NCI-H1694 (cell line): ENCODE results near the gene LRRC10B.
A peak's percentile ranks its signal among the peaks of the same experiment; 100 is the strongest.

Experiments used
- DNase-seq: peaks from one replicate; lab custom pipeline; 2025; lab: John Stamatoyannopoulos, UW

The LRRC10B gene

DNA sequence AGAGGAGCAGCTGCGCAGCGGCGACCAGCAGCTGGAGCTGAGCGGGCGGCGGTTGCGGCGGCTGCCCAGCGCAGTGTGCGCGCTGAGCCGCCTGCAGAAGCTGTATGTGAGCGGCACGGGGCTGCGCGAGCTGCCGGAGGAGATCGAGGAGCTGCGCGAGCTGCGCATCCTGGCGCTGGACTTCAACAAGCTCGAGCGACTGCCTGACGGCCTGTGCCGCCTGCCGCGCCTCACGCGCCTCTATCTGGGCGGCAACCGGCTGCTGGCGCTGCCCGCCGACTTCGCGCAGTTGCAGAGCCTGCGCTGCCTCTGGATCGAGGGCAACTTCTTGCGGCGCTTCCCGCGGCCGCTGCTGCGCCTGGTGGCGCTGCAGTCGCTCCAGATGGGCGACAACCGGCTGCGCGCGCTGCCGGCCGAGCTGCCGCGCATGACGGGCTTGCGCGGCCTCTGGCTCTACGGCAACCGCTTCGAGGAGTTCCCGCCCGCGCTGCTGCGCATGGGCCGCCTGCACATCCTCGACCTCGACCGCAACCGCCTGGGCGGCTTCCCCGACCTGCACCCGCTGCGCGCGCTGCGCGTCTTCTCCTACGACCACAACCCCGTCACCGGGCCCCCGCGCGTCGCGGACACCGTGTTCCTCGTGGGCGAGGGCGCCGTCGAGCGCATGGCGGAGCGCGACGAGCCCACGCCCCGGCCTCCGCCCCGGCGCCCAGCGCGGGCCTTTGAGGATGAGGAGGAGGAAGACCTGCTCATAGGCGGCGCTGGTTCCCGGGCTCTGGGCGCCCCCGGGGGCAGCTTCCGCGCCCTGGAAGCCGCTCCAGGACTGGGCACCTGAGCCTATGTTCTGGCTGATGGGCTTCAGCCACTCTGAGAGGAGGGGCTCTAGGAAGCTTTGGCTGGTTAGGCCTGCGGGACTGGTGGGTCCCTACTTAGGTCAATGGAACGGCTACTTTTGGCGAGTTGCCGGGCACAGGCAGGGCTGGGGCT is 787 bp downstream of the LRRC10B start:
- DNase-seq, result peak; percentile 45

DNA sequence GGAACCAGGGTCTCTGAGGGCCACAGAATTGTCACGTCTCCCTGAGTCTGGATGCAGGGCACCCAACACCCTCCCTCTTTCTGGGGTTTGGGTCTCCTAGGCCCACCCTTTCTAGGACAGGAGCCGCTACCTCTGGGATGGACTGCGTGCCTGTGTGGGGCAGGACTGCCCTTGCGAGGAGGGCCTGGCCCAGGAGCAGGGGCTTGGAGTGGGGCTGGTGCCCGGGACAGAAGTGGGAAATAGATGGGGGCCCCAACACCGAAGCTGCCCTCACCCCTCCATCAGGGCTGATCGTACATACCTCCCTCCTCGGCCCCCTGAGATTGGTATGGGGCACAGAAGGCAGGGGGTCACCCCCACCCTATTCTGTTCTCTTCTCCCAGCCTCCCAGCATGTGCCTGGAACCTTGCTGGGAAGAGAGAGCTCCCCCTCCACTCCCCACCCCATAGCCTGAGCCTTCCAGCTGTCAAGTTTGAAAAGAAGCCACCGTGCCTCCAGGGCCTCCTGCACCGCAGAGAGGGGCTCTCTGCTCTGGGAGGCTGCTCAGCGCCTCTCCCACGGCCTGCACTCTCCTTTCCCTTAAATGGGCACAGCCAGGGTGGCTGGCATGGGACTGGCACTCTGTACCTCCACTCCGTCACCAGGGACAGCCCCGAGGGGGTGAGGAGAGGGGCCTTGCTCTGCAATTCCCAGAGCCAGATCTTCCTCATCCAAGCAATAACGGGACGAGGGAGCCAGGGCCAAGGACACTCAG is 1.8 kb downstream of the LRRC10B start:
- DNase-seq, result peak; percentile 19

DNA sequence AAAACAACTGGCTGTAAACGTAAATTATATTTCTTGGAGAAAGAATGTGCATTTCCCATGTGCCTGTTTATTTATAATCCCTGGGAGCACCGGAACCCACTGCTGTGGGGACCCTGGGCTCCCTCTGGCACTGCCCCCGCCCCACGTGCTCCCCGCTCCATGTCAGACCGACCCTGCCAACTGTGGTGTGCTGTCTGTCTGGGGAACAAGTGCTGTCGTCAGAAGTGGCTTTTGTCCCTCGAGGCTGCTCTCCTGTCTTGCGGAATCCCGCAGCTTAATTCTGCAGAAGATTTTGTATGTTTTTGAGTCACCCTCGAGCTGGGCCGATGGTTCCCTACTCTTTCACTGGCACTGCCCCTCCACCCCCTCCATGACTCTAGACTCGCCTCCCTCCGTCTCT is 2.4 kb downstream of the LRRC10B start:
- DNase-seq, result no peak

DNA sequence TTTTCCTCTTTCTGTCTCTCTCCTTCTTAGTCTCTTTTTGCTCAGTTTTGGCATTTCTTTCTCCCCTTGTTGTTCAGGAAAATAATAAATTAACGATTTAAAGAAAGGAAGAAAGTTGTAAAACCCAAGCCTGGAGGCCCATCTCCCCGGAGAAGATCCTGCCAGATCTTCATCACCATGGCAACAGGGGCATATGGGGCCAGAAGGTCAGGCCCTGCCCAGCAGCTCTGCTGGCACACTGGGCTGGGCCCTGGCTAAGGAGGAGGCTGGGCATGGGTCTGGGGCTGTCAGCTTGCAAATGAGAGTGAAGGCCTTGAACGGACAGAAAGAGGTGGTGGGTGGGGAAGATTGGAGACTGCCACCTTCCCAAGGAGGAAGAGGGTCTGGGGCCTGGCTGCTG is 2.8 kb downstream of the LRRC10B start:
- no peak for DNase-seq

DNA sequence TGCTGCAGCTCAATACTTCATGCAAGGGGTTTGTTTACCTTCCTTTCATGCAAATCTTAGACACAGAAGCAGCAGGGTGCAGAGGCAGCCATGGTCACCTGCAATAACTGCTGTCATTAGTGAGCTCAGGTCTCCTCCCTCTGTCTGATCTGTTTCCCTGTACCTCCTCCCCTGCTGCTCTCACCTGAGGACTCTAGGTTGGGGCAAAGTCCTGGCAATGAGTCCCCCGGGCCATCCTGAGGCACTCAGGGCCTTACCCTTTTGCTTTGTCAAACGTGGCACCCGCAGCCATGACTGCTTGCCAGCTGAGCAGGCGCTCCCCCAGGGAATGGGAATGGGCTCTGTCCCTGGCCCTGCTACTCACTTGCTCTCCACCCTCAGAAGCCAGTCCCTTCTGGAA is 3.9 kb downstream of the LRRC10B start:
- no peak for DNase-seq

DNA sequence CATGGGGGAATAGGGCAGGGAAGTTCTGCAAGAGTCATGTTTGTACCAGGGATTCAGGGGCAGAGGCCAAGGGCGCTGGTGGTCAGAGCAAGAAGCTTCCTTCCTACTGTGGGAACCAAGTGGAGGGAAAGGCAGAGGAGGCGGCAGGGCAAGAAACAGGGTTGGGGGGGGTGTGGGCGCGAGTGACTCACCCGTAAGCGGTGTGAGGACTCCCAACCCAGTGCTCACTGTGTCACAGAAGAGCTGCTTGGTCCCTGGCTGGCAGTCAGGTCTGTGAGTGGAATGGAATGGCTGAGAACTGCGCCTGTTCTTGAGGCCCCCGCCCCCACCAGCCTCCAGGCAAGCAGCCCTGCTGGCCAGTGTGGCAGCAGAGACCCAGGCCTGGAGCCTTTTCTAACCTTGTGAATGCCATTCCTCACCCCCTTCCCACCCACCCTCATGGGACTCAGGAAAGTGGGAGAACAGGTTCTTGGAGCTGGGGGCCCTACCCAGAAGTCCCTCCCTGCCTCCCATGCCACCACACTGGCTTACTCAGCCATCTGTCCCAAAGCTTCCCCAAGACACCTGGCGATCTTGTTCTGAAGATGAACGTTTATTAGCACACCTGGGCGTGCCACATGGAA is 4.7 kb downstream of the LRRC10B start:
- DNase-seq, result no peak

DNA sequence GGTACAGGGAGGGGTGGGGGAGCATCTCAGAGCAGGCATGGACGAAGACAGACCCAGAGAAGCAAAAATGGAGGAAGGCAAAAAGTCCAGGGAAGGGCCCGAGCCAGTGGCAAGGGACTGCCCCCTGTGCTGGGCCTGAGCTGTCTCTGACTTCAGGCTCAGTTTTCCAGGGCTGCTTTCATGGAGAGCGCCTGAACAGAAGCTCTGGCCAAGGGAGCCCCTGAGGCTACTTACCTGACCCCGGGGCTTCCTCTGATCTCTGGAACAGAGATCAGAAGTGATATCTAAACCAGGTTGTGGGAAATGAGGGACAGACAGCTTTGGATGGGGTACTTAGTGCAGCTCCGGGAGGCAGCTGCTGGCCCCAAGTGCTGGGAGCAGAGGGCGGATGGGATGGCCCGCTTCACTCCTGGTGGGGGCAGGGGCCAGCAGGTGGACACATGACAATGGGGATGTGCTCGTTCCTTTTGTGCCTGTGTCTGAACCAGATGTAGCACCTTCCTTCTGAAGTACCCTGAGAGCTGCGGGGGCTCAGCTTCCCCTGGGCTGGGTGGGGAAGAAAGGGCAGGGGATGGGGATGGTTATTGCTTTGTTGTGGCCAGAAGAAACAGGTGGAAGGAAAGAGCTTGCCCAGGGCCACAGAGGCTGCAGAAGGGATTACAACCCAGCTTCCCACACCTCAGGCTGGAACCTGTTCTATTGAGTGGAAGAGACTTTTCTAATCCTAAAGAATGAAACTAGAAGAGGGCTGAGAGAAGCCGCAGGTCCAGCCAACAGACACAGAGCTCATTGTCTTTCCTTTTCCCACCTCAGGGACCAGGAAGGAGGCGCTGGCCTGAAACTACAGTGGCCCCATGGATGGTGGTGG is 5.7 kb downstream of the LRRC10B start:
- no peak for DNase-seq

DNA sequence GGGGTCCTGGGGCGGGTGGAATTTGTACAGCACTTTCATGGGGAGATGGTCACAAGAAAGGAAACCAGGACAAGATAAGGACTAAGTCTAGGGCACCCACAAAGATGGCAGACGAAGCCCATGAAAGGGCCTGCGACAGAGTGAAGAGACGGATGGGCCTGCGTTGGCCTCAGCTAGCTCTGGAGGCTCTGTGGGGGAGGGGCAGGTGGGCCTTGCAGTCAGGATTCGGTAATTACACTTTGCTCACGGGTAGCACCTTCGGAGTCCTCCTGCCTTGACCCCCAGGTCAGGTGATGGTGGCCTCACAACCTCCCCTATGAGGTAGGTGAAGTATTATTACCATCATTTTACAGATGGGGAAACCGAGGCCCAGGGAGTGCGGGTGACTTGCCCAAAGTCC is 7.1 kb downstream of the LRRC10B start:
- no peak for DNase-seq

DNA sequence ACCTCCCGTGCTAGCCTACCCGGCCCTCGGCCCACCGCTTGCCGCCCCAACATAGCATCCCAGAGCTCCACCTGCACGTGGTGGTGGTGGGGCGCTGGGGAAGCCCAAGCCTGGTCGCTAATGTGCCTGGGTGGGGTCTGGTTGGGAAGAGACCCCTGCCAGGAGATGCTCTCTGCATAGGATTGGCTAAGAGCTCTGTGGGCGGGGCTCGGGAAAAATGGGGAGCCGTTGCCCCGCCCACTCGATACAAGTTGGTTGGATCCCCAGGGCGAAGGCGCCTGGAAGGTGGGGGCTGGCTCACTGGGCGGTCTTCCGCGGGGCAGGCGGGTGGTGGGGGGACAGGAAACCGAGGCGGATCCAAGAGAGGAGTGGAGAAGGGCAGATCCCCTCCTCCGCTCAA is 7.6 kb downstream of the LRRC10B start:
- no peak for DNase-seq

DNA sequence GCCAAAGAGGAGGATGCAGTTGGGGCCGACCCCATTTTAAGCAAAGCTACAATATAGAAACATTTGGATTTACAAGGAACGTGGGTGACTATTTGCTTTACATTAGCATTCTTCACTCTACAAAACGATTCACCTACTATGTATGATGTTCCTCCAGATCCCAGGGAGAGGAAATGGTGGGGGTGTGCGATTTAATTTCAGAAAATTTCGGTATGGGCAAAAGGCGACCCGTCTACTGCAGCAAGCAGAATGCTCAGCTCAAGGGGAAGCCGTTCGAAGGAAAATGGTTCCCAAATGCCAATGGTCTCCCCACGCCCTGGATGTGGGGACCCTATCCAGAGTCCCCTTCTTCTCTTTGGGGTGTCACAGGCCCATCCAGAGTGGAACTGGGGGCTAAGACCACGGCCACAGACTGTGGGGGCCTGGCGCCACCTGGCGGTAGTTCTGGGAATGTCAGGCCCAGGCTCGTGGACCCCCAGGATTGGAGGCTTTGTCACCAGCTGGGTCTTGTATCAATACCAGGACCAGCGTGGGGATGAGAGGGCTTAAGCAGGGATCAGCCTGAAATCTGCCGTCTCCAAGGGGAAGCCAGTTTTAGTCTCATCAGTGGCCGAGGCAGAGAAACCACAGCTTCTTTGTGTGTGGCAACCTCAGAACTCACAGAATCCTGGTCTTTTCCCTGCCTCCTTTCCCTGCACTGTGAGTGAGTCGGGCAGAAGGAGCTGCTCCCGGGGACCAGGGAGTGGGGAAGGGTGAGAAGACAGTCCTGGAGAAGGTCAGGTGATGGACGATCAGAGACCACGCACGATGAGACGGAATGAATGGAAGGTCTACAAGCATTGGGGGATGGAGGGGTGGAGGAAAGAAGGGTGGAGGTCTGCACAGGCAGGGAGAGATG is 8.4 kb downstream of the LRRC10B start:
- peak; percentile 15 for DNase-seq

DNA sequence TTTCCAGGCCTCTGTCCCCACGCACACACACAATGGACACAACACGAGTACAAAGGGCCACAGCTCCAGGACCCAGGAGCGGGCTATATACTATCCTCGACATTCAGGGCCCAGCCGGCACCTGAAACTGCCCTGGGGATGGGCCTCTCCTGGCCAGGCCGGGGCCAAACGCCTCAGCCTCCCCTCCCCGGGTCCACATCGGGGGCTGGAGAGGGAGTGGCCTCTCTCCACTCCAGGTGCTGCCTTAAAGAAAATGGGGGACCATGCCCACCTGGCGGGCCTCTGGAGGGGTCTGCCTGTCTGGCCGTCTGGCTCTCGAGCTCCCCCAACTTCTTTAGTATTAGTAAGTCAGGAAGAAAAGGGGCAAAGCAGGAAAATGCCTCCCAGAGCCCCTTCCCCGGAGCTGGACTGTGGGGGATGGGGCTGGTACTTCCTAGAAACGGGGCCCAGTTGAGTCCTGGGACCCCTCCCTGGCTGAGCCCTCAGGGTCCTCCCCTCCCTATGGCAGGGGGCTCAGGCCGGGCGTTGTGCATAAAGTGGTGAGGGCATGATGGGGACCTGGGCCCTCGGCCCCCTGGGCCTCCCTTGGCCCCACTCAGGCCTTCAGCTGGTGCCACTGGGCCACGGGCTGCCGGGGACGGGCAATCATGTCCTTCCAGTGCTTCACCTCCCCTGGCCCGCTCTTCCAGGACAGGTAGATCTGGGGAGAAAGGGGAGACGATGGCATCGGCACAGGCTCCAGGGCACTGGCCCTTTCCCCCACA is 9.7 kb downstream of the LRRC10B start:
- no peak for DNase-seq

DNA sequence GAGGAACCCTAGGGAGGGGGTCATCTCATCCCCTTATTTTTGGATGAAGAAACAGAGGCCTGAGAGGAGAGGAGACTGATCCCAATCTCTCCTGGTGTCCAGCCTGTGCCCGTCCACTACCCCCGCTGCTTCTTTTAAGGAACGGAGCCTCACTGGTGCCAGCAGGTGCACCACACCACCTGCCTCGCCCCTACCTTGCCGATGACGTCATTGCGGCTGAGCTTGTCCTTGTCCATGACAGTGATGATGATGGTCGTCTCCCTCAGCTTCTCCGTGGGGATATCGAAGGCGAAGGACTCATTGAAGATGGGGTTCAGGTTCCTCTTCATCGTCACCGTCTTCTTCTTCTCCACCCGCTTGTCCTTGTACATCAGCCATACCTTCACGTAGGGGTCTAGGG is 14.3 kb downstream of the LRRC10B start:
- DNase-seq, result no peak

DNA sequence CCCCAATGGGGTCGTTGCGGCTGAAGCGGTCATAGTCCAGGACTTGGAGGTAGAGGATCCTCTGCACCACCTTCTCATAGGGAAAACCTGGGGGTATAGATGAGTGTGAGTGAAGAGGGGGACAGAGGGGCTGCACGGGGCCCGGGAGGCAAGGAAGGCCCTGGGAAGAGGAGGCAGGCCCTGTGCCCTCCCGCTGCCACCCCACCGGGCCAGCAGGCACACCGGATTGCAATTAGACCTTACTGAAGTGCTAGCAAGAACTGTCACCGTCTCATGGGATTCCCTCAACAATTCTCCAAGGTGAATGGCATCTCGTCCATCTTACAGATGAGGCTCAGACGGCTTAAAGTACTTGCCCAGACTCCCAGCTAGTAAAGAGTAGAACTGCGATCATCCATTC is 15.9 kb downstream of the LRRC10B start:
- no peak for DNase-seq

DNA sequence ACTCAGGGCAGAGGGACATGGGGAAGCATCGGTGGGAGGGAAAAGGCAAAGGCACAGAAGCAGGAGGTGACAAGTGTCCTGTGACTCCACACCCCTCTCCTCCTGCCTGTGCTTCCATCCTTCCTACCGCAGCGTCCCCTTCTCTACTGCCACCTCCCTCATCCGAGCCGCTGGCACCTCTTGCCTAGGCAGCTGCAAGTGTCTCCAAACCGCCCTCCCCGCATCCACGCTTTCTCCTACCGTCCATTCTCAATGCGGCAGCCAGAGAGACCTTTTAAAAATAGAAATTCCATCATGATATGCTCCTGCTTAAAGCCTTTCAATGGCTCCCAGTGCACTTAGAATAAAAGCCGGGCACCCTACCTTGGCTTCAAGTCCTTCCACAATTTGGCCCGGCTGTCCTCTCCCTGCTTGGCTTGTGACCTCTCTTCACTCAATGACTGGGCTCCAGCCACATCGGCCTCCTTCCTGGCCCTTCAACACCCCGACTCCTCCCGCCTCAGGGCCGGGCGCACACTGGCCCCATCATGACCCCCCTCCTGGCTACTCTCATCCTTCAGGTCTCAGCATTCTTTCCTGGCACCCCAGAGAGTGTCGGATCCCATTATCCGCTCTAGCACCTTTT is 16.5 kb downstream of the LRRC10B start:
- DNase-seq, result no peak

DNA sequence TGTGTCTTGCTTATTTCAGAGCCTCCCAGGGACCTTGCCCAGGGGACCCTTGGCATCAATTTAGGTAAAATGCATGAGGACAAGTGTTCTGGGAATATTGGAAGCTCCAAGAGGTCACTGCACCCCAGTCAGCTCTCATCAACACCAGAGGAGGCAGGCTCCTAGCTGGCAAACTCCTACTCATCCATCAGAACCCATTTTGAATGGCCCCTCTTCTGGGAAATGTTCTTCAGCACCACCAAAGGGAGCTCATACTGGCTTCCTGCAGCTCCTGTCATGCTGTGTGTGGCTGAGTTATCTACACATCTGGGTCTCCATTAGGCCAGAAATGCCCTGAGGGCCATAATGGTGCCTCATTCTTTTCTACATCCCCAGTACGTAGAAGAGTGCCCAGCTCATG is 17.7 kb downstream of the LRRC10B start:
- DNase-seq, result no peak

DNA sequence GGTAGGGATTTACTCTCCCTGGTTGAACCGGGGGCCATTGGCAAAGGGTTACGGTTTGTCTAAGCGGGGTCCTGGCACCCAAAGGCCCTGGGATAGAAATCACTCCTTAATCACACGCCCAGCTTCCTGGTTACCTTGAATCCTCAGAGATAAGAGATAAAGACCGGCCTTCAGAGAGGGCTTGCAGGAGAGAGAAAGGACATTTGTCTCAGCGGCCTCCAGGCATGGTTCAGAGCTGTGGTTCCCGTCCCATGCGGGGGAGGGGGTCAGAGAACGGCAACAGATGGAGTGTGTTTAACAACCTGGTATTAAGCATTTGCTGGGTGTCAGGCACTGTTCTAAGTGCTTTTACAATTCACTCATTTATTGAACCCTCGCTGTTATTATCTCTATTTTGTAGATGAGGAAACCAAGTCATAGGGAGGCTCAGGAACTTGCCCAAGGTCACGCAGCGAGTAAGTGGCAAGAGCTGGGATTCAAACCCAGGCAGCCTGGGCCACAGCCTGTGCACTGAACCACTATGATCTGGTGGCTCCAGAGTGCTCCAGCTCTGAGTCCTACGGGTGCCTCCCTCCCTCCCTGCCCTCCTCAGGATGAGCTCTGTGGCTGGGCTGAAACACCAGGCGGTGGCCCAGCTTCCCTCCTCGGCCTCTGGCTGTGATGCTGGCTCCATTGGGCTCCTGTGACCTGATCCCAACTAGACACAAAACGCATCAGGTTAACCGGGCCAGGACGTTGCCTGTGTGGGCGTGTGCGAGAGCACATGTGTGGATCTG is 18.6 kb downstream of the LRRC10B start:
- peak; percentile 69 for DNase-seq

DNA sequence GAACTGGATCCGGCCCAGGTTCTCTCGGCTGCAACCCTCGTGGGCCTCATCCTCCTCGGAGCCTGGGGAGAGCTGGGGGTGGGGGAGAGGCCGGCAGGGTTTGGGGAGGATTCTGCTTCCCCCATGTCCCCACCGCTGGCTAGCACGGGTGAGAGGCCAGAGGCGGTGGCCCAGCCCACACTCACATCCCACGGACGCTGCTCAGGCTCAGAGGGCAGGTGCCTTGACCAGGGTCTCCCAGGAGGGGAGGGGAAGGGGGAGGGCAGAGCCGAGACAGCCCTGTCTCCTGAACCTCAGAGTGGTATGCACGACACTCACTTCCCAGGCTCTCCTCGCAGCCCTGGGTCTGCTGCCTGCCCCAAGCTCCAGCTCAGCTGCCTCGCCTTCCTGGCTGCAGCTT is 19.6 kb downstream of the LRRC10B start:
- no peak for DNase-seq

DNA sequence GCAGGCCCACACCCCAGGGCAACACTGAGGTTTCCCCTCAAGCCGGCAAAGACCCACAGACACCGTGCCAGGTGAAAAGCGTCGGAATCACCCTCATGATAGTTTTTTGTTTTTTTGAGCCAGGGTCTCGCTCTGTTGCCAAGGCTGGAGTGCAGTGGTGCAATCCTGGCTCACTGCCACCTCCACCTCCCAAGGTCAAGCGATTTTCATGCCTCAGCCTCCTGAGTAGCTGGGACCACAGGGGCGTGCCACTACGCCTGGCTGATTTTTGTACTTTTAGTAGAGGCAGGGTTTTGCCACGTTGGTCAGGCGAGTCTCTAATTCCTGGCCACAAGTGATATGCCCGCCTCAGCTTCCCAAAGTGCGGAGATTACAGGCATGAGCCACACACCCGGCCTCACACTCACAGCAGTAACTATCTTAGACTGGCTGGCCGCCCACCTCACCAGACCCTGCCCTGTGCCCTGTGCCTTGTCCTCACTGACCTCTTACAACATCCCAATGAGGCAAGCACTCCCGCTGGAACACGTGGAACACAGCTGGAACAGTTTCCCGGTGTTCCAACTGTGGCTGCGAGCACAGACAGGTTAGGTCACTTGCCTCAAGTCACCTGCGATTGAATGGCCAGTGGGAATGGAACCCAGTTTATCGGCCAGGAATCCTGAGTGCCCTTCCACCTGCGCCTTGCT is 21.1 kb downstream of the LRRC10B start:
- no peak for DNase-seq
